Ramos (cell line): Measurements from ENCODE around the gene DIAPH1.

ENCODE experiments used
- in situ Hi-C: fragments of 300-500 bp; cut with MboI; formaldehyde crosslinking; loops from one replicate; pipeline ENCODE4 v1.14.3; 2022; ENCODE audit warnings: low sequenced_read_pairs; ENCODE audit not compliant: unreplicated experiment

DIAPH1 gene

DNA sequence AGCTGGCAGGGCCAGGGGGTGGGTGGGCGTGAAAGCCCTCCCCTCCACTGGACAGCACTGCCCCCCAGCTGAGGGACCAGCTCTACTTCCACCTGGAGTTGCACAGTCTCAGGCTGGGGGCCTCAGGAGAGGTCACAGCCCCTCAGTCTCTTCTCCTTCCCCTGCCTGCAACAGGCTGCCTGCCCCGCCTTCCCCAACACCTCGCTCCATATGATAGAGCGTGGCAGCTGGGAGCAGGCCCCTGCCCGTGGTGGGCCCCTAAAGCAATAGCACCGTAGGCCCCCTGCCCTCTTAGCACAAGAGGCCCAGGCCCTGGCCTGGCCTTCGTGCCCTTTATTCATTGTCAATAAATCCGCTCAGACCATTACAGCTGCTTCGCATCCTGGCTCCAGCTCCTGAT is 21.9 kb upstream of the DIAPH1 start:
- in situ Hi-C loops, result no loop called here

DNA sequence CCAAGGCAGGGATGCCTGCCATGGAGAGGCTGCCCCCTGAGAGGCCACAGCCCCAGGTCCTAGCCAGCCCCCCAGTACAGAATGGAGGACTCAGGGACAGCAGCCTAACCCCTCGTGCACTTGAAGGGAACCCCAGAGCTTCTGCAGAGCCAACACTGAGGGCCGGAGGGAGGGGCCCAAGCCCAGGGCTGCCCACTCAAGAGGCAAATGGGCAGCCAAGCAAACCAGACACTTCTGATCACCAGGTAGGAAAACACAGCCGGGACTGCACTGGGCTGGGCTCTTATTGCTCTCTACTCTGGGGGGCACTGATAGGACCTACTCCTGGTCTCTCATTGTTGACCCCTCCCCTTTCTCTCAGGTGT is 21.2 kb upstream of the DIAPH1 start:
- in situ Hi-C loops, result no loop called here

GRCh38 chr5:141639357-141640050 is 20.7 kb upstream of the DIAPH1 start:
- in situ Hi-C loops, result no loop called here

- in situ Hi-C loops, result no loop called here
These were observed 20.0 kb upstream of the DIAPH1 start for GRCh38 chr5:141638771-141639170.

DNA sequence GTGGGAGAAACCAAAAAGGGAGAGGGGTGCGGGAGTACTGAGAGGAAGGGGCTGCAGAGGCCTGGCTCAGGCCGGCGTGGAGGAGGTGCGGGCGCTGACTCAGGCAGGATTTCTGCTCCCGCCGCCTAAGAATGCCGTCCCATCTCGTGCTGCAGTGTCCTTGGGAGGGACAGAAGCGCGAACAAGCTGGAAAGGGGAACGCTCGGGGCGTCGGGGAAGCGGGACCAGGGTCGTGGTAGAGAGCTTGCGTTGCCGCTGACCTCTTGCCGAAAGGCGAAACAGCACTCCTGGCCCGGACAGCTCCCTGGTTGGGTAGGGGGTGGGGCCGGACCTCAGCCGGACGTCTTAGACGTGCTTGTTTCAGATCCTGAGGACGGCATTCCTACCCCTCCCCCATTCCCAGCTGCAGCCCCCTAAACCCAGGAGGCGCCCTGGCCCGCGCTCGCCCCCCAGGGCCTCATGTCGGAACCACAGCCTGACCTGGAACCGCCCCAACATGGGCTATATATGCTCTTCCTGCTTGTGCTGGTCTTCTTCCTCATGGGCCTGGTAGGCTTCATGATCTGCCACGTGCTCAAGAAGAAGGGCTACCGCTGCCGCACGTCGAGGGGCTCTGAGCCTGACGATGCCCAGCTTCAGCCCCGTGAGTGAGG is 19.1 kb upstream of the DIAPH1 start:
- in situ Hi-C loops, result no loop called here

GRCh38 chr5:141637123-141637766 is 18.4 kb upstream of the DIAPH1 start:
- in situ Hi-C loops, result no loop called here

- in situ Hi-C loops, result no loop called here
These were observed 17.8 kb upstream of the DIAPH1 start, which contains the start of the genes HDAC3 and RELL2 for GRCh38 chr5:141636413-141637122. TSS of gene HDAC3 (minus strand) at chr5:141636849. CDS start at chr5:141636790, 59 bp downstream. TSS of gene RELL2 (plus strand) at chr5:141636997. CDS start at chr5:141638226, 1,229 bp downstream.

- in situ Hi-C loops, result no loop called here
These were observed 17.3 kb upstream of the DIAPH1 start for GRCh38 chr5:141636106-141636412.

GRCh38 chr5:141635646-141636045 is 16.8 kb upstream of the DIAPH1 start:
- in situ Hi-C loops, result no loop called here

- in situ Hi-C loops, result no loop called here
These were observed 15.9 kb upstream of the DIAPH1 start for GRCh38 chr5:141634720-141635119.

DNA sequence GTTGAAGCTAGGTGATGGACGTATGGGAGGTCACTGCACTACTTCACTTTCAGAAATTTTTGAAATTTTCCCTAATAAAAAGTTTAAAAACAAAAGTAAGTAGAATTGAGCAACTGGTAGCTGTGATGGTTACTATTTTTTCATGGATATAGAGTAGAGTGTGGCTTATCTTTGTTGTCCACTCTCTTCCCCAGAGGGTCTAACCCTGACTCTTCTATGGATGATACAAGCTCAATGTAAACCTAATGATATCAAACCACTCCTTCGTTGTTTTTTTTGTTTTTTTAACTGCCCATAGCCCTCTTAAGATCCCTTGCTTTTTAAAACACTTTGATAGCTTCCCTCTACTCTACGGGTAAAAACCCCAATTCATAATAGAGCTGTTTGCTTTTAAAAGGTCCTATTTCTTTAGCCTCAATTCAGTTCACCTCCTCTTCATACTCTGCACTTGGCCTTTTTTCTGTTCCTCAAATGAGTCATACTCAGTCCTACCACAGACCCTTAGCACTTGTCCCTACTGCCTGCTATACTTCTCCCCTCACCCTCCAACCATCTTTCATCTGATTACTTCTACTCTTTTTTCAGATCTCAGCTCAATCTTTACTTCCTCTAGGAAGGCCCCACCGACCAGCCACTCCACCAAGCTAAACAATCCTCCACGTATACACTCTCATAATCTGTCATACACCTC is 15.2 kb upstream of the DIAPH1 start:
- in situ Hi-C loops, result no loop called here

DNA sequence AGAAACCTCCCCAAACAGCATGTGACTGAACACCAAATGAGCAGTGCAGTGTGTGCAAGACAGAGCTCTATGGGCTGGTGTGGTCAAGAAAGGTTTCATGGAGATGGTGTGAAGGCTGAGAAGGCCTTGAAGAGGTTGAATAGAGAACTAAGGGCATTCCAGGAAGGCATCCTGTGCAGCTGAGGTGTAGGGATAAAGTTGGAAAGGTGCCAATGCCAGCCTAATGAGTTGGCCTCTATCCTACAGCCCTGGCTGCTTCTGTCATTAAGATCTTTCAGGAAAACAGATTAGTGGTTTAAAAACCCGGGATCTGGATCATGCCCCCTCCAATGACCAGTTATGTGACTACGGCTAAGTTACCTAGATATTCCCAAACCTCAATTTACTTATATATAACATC is 13.8 kb upstream of the DIAPH1 start:
- in situ Hi-C loops, result no loop called here

GRCh38 chr5:141630570-141631140 is 11.9 kb upstream of the DIAPH1 start:
- in situ Hi-C loops, result no loop called here

GRCh38 chr5:141628175-141628788 is 9.5 kb upstream of the DIAPH1 start:
- in situ Hi-C loops, result no loop called here

DNA sequence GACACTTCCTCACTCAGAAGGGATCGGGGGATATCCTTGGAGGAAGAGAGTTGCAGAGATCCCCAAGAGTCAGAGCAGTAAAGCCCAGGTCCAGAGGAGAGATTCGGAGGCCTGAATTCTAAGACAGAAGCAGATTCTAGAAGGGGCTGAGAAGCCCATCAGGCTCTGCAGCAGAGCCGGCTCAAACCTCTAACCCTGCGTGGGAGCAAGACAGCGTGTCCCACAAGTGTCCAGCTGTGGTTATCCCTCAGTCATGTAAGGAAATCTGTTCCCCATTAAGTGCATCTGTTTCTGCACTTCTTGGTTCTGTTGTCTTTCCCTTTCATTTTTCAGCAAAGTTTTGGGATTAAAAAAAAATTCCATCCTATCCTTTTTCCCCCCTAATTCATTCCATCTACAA is 4.8 kb upstream of the DIAPH1 start:
- in situ Hi-C loops, result loop anchor here (5.0 kb wide), 1 partner anchor 36 kb away; no protein-coding TSS in a partner anchor

DNA sequence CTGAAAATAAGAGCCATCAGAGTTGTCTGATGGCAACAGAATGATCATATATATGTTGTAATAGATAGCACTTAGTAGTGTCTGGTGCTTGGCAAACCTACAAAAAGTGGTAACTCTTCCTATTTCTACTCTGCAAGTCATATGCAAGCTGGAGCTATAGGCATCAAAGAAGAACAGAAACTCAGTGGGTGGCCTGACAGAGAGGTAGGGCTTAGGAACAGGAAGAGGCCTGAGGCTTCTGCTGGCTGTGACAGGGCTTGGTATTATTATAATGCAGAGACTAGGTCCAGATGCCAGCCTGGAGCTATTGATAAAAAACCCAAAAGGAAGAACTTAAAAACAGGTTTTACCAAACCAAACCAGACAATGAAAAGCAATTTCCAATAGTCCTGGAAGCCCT is 4.4 kb upstream of the DIAPH1 start:
- in situ Hi-C loops, result loop anchor here (5.0 kb wide), 1 partner anchor 36 kb away; no protein-coding TSS in a partner anchor

DNA sequence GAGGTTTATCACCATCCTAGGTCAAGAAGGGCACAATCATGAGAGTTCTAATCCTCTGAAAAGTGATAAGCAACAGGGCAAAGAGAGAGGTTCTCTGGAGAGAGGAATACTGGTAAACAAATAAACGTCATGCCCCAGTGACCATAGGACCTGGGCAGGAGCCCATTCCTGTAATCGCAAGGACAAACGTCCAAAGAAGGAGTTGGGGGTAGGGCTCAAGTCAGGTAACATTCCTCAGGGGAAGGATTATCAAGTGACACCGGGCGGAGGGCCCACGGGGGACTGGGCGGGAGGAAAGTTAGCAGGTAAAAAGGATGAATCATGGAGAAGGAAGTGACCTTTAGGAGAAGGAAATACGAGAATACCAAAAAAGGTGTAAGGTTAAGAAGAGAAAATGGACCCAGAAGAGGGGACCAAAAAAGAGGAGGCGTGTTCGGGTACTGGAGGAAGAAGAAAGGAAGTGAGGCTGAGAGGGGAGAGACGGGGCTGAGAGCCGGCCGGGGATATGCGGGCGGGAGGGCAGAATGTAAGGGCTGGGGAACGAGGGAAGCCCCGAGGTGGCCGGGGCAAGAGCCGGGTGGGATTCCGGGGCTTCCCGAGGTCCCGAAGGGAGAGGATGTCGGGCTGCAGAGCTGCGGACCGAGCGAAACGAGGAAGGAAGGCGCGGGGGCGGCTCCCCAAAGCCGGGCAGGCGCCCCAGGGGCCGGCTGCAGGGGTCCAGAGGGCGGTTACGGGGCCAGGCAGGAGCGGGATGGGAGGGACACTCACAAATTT is 583 bp downstream of the DIAPH1 start:
- in situ Hi-C loops, result no loop called here

GRCh38 chr5:141617682-141618029 is 1.1 kb downstream of the DIAPH1 start:
- in situ Hi-C loops, result no loop called here

- in situ Hi-C loops, result no loop called here
These were observed 1.7 kb downstream of the DIAPH1 start for GRCh38 chr5:141617128-141617527.
